ENCODE data around the gene NCS1.

GRCh38 chr9:130219661-130220096 is 47.5 kb downstream of the NCS1 start:
- no peak for TF ChIP-seq EZH2phosphoT487 (IDR thresholded peaks at IDR 0.05; ENCODE audit: low read depth)
- TF ChIP-seq, protein P1, sequence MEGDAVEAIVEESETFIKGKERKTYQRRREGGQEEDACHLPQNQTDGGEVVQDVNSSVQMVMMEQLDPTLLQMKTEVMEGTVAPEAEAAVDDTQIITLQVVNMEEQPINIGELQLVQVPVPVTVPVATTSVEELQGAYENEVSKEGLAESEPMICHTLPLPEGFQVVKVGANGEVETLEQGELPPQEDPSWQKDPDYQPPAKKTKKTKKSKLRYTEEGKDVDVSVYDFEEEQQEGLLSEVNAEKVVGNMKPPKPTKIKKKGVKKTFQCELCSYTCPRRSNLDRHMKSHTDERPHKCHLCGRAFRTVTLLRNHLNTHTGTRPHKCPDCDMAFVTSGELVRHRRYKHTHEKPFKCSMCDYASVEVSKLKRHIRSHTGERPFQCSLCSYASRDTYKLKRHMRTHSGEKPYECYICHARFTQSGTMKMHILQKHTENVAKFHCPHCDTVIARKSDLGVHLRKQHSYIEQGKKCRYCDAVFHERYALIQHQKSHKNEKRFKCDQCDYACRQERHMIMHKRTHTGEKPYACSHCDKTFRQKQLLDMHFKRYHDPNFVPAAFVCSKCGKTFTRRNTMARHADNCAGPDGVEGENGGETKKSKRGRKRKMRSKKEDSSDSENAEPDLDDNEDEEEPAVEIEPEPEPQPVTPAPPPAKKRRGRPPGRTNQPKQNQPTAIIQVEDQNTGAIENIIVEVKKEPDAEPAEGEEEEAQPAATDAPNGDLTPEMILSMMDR (IDR thresholded peaks at IDR 0.05; ENCODE audit: low read depth, low read length): no peak
